Effector memory CD8-positive, alpha-beta T cell (primary cell): Measurements from ENCODE around the gene LILRB2.
"Not testable (repeated sequence)": the region's sequence is repeated elsewhere in the genome, so short reads cannot be mapped to it uniquely, and the experiment has no call there.

Experiments used
- ATAC-seq: fragments of 150-1000 bp; cut with Tn5 transposase; replicated peaks from 2 replicates; pipeline ENCODE4 v1.10.0; 2021; ENCODE audit warnings: mild to moderate bottlenecking, moderate library complexity
- DNase-seq, 3 experiments: peaks; one replicate each; pipeline ENCODE4 v3.0.0; 2021
- H3K27ac Mint-ChIP-seq, 2 donors: one replicate each; pipeline ENCODE4 v1.8.0; 2022; ENCODE audit warnings: mild to moderate bottlenecking in 2 of 2, mixed read lengths in 2 of 2, moderate library complexity in 2 of 2
- H3K27me3 Mint-ChIP-seq, 2 donors: one replicate each; pipeline ENCODE4 v1.8.0; 2022; ENCODE audit warnings: mixed read lengths in 2 of 2
- H3K36me3 Mint-ChIP-seq: one replicate; pipeline ENCODE4 v1.8.0; 2022; ENCODE audit warnings: mild to moderate bottlenecking, moderate library complexity, mixed read lengths; ENCODE audit not compliant: insufficient read depth
- H3K4me1 Mint-ChIP-seq, 2 donors: one replicate each; pipeline ENCODE4 v1.8.0; 2022; ENCODE audit warnings: low read depth in 2 of 2, mixed read lengths in 2 of 2
- H3K4me3 Mint-ChIP-seq, 2 donors: one replicate each; pipeline ENCODE4 v1.8.0; 2022; ENCODE audit warnings: mild to moderate bottlenecking in 2 of 2, mixed read lengths in 2 of 2, moderate library complexity in 2 of 2
- H3K9me3 Mint-ChIP-seq, 2 donors: one replicate each; pipeline ENCODE4 v1.8.0; 2022; ENCODE audit warnings: mixed read lengths in 2 of 2

LILRB2 gene

DNA sequence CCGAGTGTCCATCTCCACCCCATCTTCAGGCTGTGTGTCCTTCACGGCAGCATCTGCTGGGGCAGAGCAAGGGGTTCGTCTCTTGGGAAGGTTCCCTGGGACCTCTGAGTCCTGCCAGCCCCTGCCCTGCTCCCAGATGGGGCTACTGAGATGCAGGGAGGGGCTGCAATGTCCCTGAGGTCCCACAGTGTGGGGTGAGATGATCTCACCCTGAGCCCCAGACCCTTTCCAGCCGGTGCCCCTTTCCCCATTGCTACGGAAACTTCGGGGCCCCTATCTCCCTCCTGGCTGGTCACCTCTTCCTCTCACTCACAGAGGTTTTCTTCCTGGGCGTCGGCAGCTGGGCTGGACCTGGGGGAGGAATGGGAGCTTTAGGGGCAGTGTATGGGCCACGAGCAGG is 5.0 kb downstream of the LILRB2 start:
- no peaks in the 10 kb centered on the region for H3K36me3 Mint-ChIP-seq
- peaks cover 66 to 94% of the 10 kb centered on the region in 2 donors for H3K27me3 Mint-ChIP-seq
- DNase-seq (no peak), ATAC-seq (no peak)
- H3K27ac Mint-ChIP-seq, result no peak overlapping the region
- H3K4me1 Mint-ChIP-seq, result peaks cover 0 to 2% of the 10 kb centered on the region in 2 donors
- no peak overlapping the region for H3K4me3 Mint-ChIP-seq
- no peaks in the 10 kb centered on the region for H3K9me3 Mint-ChIP-seq

DNA sequence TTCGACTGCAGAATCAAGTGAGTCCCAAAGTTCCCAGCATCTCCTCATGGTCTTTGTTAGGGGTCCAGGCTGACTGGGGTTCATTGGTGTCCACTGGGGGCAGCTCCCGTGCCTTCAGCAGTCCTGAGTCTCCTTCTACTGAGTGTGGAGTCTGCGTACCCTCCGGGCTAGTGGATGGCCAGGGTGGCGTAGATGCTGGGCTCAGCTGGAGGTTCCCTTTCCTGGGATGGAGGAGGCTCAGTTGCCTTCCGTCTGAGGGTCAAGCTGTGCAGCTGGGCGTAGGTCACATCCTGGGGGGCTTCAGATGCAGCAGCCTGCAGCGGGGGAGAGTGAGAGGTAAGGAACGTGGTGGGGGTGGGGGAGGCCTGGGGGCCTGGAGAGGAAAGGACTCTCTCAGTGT is 6.4 kb downstream of the LILRB2 start:
- not testable (repeated sequence) for ATAC-seq, DNase-seq, H3K4me3 Mint-ChIP-seq, H3K4me1 Mint-ChIP-seq, H3K9me3 Mint-ChIP-seq, H3K36me3 Mint-ChIP-seq, H3K27ac Mint-ChIP-seq
- H3K27me3 Mint-ChIP-seq, result peaks cover 61 to 90% of the 10 kb centered on the region in 2 donors

DNA sequence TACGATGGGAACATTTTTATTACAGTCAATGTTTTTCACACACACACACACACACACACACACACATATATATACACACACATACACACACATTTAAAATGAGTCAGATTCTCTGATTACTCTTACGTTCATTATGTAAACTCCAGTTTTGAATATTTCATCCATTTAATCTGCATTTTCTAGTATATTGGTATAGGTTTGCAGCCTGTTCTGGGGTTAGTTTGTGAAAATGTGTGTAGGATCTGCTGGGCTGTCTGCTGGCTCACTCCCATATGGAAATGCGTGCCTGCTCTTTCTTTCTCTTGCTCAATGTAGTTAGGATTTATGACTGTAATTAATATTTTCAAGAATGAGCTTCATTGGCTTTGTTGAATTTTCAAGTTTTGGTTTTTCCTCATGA is 7.1 kb downstream of the LILRB2 start:
- Mint-ChIP-seq H3K27me3 (peaks cover 58 to 87% of the 10 kb centered on the region in 2 donors), H3K36me3 (no peaks in the 10 kb centered on the region), H3K4me3 (no peak overlapping the region), H3K9me3 (no peaks in the 10 kb centered on the region), H3K4me1 (peaks cover 0 to 2% of the 10 kb centered on the region in 2 donors), H3K27ac (no peak overlapping the region)
- DNase-seq, result no peak
- ATAC-seq, result no peak

DNA sequence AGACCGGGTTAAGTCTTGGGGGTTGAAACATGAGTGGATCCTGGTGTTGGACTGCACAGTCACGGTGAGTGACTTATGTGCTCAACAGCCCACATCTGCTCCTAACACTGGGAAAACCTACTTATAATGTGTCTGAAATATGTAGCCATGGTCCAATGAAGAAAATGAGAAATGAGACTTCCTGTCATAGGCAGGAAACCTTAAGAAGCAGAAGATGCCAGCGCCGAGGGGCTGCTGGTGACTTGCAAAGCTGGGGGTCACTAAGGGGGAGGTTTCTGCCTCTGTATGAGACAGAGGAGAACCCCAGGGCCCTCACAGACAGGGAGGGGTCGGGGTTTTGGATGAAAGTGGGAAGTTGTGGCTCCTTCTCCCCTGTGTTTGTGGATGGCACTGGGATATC is 8.7 kb downstream of the LILRB2 start:
- not testable (repeated sequence) for H3K4me3 Mint-ChIP-seq, H3K4me1 Mint-ChIP-seq, DNase-seq, H3K9me3 Mint-ChIP-seq, H3K27ac Mint-ChIP-seq, ATAC-seq, H3K36me3 Mint-ChIP-seq
- H3K27me3 Mint-ChIP-seq, result peaks cover 62 to 89% of the 10 kb centered on the region in 2 donors

DNA sequence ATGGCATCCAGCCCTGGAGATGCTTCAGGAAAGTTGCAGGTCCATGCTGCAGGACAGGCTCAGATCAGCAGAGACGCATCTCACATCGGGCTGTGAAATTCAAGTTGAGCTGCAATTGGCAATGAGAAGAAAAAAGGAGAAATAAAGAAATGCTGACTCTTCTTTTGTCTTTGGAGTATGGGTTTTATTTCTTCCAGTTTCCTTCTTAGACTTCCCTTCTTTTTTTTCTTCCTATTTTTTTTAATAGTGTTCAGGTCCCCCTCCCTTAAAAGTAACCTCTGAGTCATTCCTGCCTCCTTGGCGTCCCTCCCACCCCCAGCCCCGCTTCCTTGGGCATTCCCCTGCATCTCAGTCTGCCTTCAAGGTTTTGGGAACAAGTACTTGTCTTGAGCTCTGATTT is 9.3 kb downstream of the LILRB2 start:
- peaks cover 62 to 86% of the 10 kb centered on the region in 2 donors for H3K27me3 Mint-ChIP-seq
- not testable (repeated sequence) for H3K36me3 Mint-ChIP-seq, H3K9me3 Mint-ChIP-seq, ATAC-seq, H3K4me3 Mint-ChIP-seq, DNase-seq, H3K27ac Mint-ChIP-seq, H3K4me1 Mint-ChIP-seq

DNA sequence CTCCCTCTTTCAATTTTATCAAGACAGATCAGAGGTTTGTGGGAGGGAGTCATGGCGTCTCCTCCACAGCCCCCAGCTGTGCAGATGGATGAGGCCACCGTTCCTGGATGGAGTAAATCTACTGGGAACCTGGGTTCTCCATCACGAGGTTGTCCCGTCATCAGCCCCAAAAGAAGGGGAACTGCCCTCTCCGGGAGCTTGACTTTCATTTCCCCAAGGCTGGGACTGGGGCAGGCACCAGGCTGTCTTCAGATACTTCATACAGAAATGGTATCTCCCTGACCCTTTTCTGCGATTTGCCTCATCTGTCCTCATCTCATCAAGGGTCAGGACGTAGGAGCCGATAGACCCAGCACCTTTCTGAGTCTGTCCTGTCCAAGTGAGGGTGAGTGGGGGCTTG is 9.8 kb downstream of the LILRB2 start:
- Mint-ChIP-seq H3K36me3 (no peaks in the 10 kb centered on the region), H3K9me3 (no peaks in the 10 kb centered on the region), H3K27ac (no peak overlapping the region), H3K4me3 (no peak overlapping the region), H3K27me3 (peaks cover 62 to 86% of the 10 kb centered on the region in 2 donors), H3K4me1 (peaks cover 0 to 3% of the 10 kb centered on the region in 2 donors)
- DNase-seq (no peak), ATAC-seq (no peak)

DNA sequence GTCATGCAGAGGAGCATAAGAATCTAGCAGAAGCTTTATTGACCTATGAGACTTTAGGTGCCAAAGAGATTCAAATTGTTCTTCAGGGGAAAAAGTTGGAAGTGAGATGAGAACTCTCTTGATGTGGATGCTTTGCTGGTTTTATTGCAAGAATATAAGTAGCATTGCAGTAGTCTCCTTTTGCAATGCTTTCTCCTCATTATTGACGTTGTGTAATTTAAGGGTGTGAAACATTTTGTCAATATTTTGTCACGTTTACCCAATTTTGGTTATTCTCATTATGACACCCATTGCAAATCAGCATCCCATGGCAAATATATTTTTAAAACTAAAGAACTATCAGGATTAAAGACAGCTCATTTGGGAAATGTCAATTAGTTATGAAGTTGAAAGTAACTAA is 12.0 kb downstream of the LILRB2 start:
- Mint-ChIP-seq H3K4me3 (no peak overlapping the region), H3K27ac (no peak overlapping the region), H3K36me3 (no peaks in the 10 kb centered on the region), H3K9me3 (no peaks in the 10 kb centered on the region), H3K4me1 (peaks cover 0 to 3% of the 10 kb centered on the region in 2 donors), H3K27me3 (peaks cover 54 to 82% of the 10 kb centered on the region in 2 donors)
- no peak for ATAC-seq
- DNase-seq, result no peak

DNA sequence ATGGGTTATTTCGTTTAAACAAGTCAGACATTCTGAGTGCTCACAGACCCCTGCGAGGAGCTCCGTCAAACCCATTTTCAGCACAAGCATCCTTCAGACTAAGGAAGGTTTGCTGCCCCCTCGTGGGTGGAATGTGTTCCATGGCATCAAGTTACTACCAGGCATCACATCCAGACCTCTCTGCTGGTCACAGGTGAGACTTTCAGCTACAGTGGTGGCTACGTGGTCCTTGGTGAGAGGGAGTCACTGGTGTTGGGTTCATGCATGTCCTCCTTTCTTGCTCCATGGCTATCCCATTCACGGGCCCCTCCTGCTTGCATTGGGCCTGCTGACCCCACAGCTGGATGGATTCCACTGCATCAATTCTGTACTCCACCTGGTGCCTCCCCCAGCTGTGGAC is 14.8 kb downstream of the LILRB2 start:
- H3K4me3 Mint-ChIP-seq, result no peak overlapping the region
- peaks cover 34 to 63% of the 10 kb centered on the region in 2 donors for H3K27me3 Mint-ChIP-seq
- no peak overlapping the region for H3K27ac Mint-ChIP-seq
- H3K4me1 Mint-ChIP-seq, result peaks cover 0 to 2% of the 10 kb centered on the region in 2 donors
- no peaks in the 10 kb centered on the region for H3K9me3 Mint-ChIP-seq
- DNase-seq (peak; percentile 58 to 65 (median 62)), ATAC-seq (peak; percentile 65)
- H3K36me3 Mint-ChIP-seq, result no peaks in the 10 kb centered on the region

DNA sequence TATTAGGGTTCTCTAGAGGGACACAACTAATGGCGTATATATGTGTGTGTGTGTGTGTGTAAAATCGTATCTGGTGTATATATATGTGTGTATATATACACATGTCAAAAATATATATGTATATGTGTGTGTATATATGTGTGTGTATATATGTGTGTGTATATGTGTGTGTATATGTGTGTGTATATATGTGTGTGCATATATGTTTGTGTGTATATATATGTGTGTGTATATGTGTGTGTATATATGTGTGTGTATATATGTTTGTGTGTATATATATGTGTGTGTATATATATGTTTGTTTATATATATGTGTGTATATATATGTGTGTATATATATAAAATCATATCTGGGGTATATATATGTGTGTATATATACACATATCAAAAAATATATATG is 18.4 kb downstream of the LILRB2 start:
- no peak for DNase-seq
- no peak overlapping the region for H3K4me3 Mint-ChIP-seq
- no peaks in the 10 kb centered on the region for H3K9me3 Mint-ChIP-seq
- ATAC-seq, result no peak
- no peaks in the 10 kb centered on the region for H3K36me3 Mint-ChIP-seq
- H3K27ac Mint-ChIP-seq, result no peak overlapping the region
- H3K4me1 Mint-ChIP-seq, result peaks cover 0 to 2% of the 10 kb centered on the region in 2 donors
- peaks cover 10 to 40% of the 10 kb centered on the region in 2 donors for H3K27me3 Mint-ChIP-seq

DNA sequence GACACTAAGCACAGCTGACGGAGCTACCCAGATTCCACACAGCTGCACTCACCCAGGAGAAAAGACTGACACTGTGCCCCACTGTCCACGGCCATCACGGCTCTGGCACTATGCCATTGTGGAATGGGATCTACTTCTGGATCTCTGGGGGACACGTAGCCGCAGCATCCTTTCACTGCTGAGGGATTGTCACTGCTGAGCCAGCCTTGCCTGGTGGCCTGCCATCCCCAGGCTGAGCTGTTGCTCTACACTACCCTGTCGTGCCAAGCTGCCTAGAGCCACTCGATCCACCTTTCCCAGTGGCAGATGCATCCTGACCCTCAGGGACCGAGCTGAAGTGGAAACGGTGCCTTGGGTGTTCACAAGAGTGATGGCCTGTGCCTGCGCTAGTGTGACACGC is 18.8 kb downstream of the LILRB2 start:
- Mint-ChIP-seq H3K36me3 (no peaks in the 10 kb centered on the region), H3K4me1 (peaks cover 0 to 2% of the 10 kb centered on the region in 2 donors), H3K27ac (no peak overlapping the region), H3K27me3 (peaks cover 9 to 42% of the 10 kb centered on the region in 2 donors), H3K4me3 (no peak overlapping the region), H3K9me3 (no peaks in the 10 kb centered on the region)
- ATAC-seq (no peak), DNase-seq (no peak)

DNA sequence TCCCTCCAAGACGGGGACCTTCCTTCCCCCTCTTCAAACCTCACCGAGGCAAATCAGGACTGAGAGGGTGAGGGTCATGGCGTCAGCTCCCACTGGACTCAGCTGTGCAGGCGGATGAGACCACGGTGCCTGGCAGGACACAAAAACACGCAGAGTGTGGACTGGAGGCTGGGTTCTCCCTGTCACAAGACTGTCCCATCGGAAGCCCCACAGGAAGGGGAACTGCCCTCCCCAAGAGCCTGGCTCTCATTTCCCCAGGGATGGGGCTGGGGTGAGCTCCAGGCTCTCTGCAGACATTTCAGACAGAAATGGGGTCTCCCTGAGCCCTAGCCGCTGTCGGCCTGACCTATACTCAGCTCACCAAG is 23.8 kb downstream of the LILRB2 start, which contains the start of gene LILRB5:
TSS of gene LILRB5 (minus strand) at position 158 of the 365 bp plus-strand sequence. CDS start at position 78, 80 bp downstream.
- no peak for ATAC-seq
- H3K27me3 Mint-ChIP-seq, result peaks cover 20 to 48% of the 10 kb centered on the region in 2 donors
- H3K36me3 Mint-ChIP-seq, result no peaks in the 10 kb centered on the region
- H3K4me3 Mint-ChIP-seq, result no peak within 1 kb of the TSS
- H3K9me3 Mint-ChIP-seq, result no peaks in the 10 kb centered on the region
- H3K4me1 Mint-ChIP-seq, result peaks cover 0 to 3% of the 10 kb centered on the region in 2 donors
- DNase-seq, result no peak
- H3K27ac Mint-ChIP-seq, result no peak within 1 kb of the TSS

DNA sequence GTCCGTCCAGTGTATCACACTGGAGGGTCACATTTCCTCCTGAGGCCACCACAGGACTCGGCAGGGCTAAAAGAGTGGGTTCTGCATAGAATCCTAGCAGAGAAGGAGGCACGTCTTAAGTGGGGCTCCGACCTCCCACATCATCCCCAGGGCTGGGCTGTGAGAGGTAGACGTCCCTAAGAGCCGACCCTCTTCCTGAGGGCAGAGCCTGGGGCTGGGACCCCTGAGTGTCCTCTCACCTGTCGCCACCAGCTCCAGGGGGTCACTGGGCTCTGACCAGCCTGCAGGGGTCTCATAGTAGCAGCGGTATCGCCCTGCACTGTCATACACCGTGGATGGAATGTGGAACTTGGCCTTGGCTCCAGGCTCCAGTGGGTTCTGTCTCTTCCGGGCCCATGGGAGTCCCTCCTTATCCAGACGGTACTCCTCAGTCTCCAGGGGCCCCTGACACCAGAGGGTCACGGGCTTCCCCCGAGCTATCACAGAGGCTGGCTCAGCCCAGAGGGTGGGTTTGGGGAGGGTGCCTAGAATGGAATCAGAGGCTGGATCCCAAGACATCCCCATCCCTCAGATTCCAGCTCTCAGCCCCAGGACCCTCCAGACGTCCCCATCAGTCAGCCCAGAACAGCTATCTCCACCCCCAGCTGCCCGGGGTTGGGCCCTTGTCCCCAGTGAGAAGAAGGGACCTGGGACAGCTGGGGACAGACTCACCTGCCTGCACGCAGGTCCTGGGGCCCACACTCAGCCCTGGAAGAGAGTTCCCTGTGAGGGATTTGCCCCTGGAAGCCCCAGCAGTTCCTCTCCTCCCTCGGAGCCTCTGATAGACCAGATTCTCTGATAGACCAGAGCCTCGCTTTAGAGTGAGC is 24.4 kb downstream of the LILRB2 start:
- Mint-ChIP-seq H3K27ac (no peak overlapping the region), H3K4me3 (no peak overlapping the region), H3K36me3 (no peaks in the 10 kb centered on the region), H3K27me3 (peaks cover 24 to 43% of the 10 kb centered on the region in 2 donors), H3K4me1 (peaks cover 0 to 3% of the 10 kb centered on the region in 2 donors), H3K9me3 (no peaks in the 10 kb centered on the region)
- ATAC-seq (no peak), DNase-seq (no peak)

DNA sequence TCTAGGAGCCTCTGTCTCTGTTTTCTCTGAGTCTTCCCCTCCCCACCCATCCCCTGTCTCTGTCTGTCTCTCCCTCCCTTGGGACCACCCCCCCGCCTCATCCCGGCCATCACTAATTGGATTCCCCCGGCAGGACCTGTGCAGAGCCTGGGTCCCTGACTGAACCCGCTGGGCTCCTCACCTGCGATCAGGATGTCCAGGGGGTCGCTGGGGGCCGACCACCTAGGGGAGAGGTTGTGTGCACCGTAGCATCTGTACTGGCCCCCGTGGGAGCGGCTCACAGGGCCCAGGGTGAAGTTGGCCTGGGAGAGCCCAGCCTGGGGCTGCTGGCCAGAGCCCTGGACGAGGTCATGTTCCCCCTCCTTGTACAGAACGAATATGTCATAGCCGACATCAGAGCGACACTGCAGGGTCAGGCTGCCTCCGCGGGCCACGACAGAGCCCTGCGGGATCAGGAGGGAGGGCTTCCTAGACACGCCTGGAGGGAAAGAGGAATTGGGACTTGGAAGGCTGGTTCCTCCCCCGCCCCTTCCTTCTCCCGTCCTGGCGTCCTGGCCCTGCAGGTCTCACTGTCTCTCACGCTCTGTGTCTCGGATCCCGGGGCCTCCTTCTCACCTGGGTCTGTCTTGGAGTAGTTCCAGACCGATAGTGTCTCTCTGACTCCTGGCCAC is 25.7 kb downstream of the LILRB2 start:
- Mint-ChIP-seq H3K4me3 (no peak overlapping the region), H3K27ac (no peak overlapping the region), H3K27me3 (peaks cover 29 to 43% of the 10 kb centered on the region in 2 donors), H3K36me3 (no peaks in the 10 kb centered on the region), H3K9me3 (no peaks in the 10 kb centered on the region), H3K4me1 (peaks cover 0 to 3% of the 10 kb centered on the region in 2 donors)
- ATAC-seq, result no peak
- DNase-seq, result no peak
